PC-9 (cell line): Measurements from ENCODE around the gene CALCB. TPM values are rescaled to one million over a fixed set of nuclear protein-coding genes. Genes with fewer than 3 reads are reported as not detected.

Experiments used
- BruUV-seq: library from RNA; stranded (reverse); fragments of 400-500 nt; replicated peaks from 2 replicates; lab custom pipeline; 2021; lab: Mats Ljungman, UMichigan
- CTCF ChIA-PET: fragments of 300-600 bp; sonication (Branson Sonifier 250); formaldehyde crosslinking; loops from one replicate; lab custom pipeline; 2022; ENCODE audit warnings: antibody characterized with exemption; lab: Charles Lee
- POLR2A ChIA-PET: fragments of 300-600 bp; sonication (Branson Sonifier 250); formaldehyde crosslinking; loops from one replicate; lab custom pipeline; 2022; ENCODE audit warnings: antibody characterized with exemption; ENCODE audit not compliant: unreplicated experiment; lab: Charles Lee
- DNase-seq, 2 experiments: peaks; one replicate each; pipeline versions ENCODE4 v3.0.0 to v3.0.0-alpha.2; 2015 to 2022; ENCODE audit warnings: mixed read lengths in 1 of 2
- H2AFZ ChIP-seq: fragments of 200-600 bp; sonication (generic); 2 replicates; pipeline ENCODE4 v1.8.1; 2017; ENCODE audit warnings: antibody characterized with exemption
- H3F3A ChIP-seq: fragments of 200-600 bp; sonication (generic); 2 replicates; pipeline ENCODE4 v1.8.1; 2017; ENCODE audit warnings: antibody characterized with exemption, mild to moderate bottlenecking, low read depth; ENCODE audit not compliant: insufficient read depth
- H3K27ac ChIP-seq: fragments of 200-600 bp; sonication (generic); 2 replicates; pipeline ENCODE4 v1.6.1; 2016; ENCODE audit warnings: mixed run types
- H3K27me3 ChIP-seq: fragments of 200-600 bp; sonication (generic); 2 replicates; pipeline ENCODE4 v1.6.1; 2016; ENCODE audit warnings: low read depth, mixed run types; ENCODE audit not compliant: insufficient read depth
- H3K36me3 ChIP-seq: fragments of 200-600 bp; sonication (generic); 2 replicates; pipeline ENCODE4 v1.6.1; 2016; ENCODE audit warnings: low read depth, mixed run types
- H3K4me1 ChIP-seq: fragments of 200-600 bp; sonication (generic); replicated peaks from 2 replicates; pipeline ENCODE4 v1.6.1; 2016; ENCODE audit warnings: mixed run types; ENCODE audit not compliant: insufficient read depth
- H3K4me2 ChIP-seq: fragments of 200-600 bp; sonication (generic); 2 replicates; pipeline ENCODE4 v1.6.1; 2017; ENCODE audit warnings: mixed run types
- H3K4me3 ChIP-seq: fragments of 200-600 bp; sonication (generic); 2 replicates; pipeline ENCODE4 v1.6.1; 2016; ENCODE audit warnings: mixed run types
- H3K79me2 ChIP-seq: fragments of 200-600 bp; sonication (generic); 2 replicates; pipeline ENCODE4 v1.6.1; 2017; ENCODE audit warnings: low read depth, mixed run types
- H3K9me2 ChIP-seq: fragments of 200-600 bp; sonication (generic); 2 replicates; pipeline ENCODE4 v1.8.1; 2017; ENCODE audit warnings: mild to moderate bottlenecking; ENCODE audit not compliant: insufficient read depth
- H3K9me3 ChIP-seq: fragments of 200-600 bp; sonication (generic); 2 replicates; pipeline ENCODE4 v1.8.1; 2016; ENCODE audit warnings: low read depth; ENCODE audit not compliant: insufficient read depth
- H4K20me1 ChIP-seq: fragments of 200-600 bp; sonication (generic); 2 replicates; pipeline ENCODE4 v1.8.1; 2017; ENCODE audit not compliant: insufficient read depth
- EZH2 ChIP-seq: fragments of 200-600 bp; sonication (generic); IDR thresholded peaks from 2 replicates; pipeline ENCODE4 v1.8.0; 2017; ENCODE audit warnings: antibody characterized with exemption, low read depth
- intact Hi-C: fragments of 100-400 bp; cut with micrococcal nuclease; formaldehyde crosslinking; loops from one replicate; pipeline ENCODE4 v1.10.0; 2022; ENCODE audit not compliant: unreplicated experiment
- total RNA-seq: library from RNA; stranded (reverse); gene quantifications from 2 replicates; pipeline ENCODE4 v1.2.3, GENCODE V29; 2021
- TF ChIP-seq, protein P1 (sequence below): fragments of 200-600 bp; sonication (generic); conservative IDR thresholded peaks from 2 replicates; pipeline ENCODE4 v1.6.1; 2017; ENCODE audit warnings: mixed run types, antibody characterized with exemption, mild to moderate bottlenecking, moderate library complexity

The CALCB gene
- total RNA-seq, 1 experiment from 2014 or later = not detected

- Histone ChIP-seq H3K27me3 (no peaks in the 10 kb centered on the region), H3K27ac (no peak overlapping the region), H4K20me1 (no peaks in the 10 kb centered on the region), H2AFZ (no peak overlapping the region), H3K4me3 (no peak overlapping the region), H3K36me3 (no peaks in the 10 kb centered on the region), H3K9me3 (no peaks in the 10 kb centered on the region), H3K9me2 (no peaks in the 10 kb centered on the region), H3K79me2 (no peaks in the 10 kb centered on the region), H3K4me1 (peaks cover 20% of the 10 kb centered on the region), H3F3A (no peaks in the 10 kb centered on the region; the same call in 1 of the 2 replicates), H3K4me2 (no peak overlapping the region)
- no TSS peak for BruUV-seq
- TF ChIP-seq, protein P1, sequence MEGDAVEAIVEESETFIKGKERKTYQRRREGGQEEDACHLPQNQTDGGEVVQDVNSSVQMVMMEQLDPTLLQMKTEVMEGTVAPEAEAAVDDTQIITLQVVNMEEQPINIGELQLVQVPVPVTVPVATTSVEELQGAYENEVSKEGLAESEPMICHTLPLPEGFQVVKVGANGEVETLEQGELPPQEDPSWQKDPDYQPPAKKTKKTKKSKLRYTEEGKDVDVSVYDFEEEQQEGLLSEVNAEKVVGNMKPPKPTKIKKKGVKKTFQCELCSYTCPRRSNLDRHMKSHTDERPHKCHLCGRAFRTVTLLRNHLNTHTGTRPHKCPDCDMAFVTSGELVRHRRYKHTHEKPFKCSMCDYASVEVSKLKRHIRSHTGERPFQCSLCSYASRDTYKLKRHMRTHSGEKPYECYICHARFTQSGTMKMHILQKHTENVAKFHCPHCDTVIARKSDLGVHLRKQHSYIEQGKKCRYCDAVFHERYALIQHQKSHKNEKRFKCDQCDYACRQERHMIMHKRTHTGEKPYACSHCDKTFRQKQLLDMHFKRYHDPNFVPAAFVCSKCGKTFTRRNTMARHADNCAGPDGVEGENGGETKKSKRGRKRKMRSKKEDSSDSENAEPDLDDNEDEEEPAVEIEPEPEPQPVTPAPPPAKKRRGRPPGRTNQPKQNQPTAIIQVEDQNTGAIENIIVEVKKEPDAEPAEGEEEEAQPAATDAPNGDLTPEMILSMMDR = no peak
- no peak for TF ChIP-seq EZH2
- DNase-seq = no peak
- intact Hi-C loops = no loop called here
- POLR2A ChIA-PET = no interaction called here
- CTCF ChIA-PET = no interaction called here
These were observed 37.8 kb downstream of the CALCB start for GRCh38 chr11:15111215-15111614.

GRCh38 chr11:15112131-15112541 is 38.7 kb downstream of the CALCB start:
- intact Hi-C loops = no loop called here
- Histone ChIP-seq H3K4me2 (no peak overlapping the region), H3K4me3 (no peak overlapping the region), H2AFZ (no peak overlapping the region), H3K4me1 (peaks cover 11% of the 10 kb centered on the region; the same call in 1 of the 2 replicates), H3K79me2 (no peaks in the 10 kb centered on the region), H3K27ac (no peak overlapping the region), H3K9me2 (no peaks in the 10 kb centered on the region), H3K36me3 (no peaks in the 10 kb centered on the region), H3K27me3 (no peaks in the 10 kb centered on the region), H4K20me1 (no peaks in the 10 kb centered on the region), H3F3A (no peaks in the 10 kb centered on the region), H3K9me3 (no peaks in the 10 kb centered on the region)
- TF ChIP-seq, protein P1 = no peak
- no peak for TF ChIP-seq EZH2
- CTCF ChIA-PET = no interaction called here
- DNase-seq = no peak
- POLR2A ChIA-PET = no interaction called here
- no TSS peak for BruUV-seq

GRCh38 chr11:15113381-15113780 is 40.0 kb downstream of the CALCB start:
- no peak overlapping the region for H3K4me3 ChIP-seq
- H3K4me1 ChIP-seq = no peaks in the 10 kb centered on the region
- ChIA-PET CTCF (no interaction called here), POLR2A (no interaction called here)
- H3F3A ChIP-seq = no peaks in the 10 kb centered on the region
- no peak overlapping the region for H3K27ac ChIP-seq
- BruUV-seq = no TSS peak
- H3K4me2 ChIP-seq = no peak overlapping the region
- H3K79me2 ChIP-seq = no peaks in the 10 kb centered on the region
- no peaks in the 10 kb centered on the region for H3K27me3 ChIP-seq
- H4K20me1 ChIP-seq = no peaks in the 10 kb centered on the region
- H3K9me2 ChIP-seq = no peaks in the 10 kb centered on the region
- intact Hi-C loops = no loop called here
- H3K36me3 ChIP-seq = no peaks in the 10 kb centered on the region
- no peak for TF ChIP-seq EZH2
- TF ChIP-seq, protein P1 = no peak
- H2AFZ ChIP-seq = no peak overlapping the region
- no peak for DNase-seq
- H3K9me3 ChIP-seq = no peaks in the 10 kb centered on the region
